Ectodermal cell (in vitro differentiated cells): Measurements from ENCODE around the gene XYLB.
A peak's percentile ranks its signal among the peaks of the same experiment; 100 is the strongest.
"Not testable (repeated sequence)": the region's sequence is repeated elsewhere in the genome, so short reads cannot be mapped to it uniquely, and the experiment has no call there.

Experiments used
- H3K27ac ChIP-seq: 2 replicates; pipeline ENCODE4 v1.7.0; 2013; ENCODE audit warnings: mild to moderate bottlenecking, low read depth, low read length; ENCODE audit not compliant: insufficient read depth, poor library complexity, severe bottlenecking
- H3K27me3 ChIP-seq: 2 replicates; pipeline ENCODE4 v1.7.0; 2013; ENCODE audit warnings: mild to moderate bottlenecking, low read length; ENCODE audit not compliant: insufficient read depth, control insufficient read depth, poor library complexity, severe bottlenecking
- H3K36me3 ChIP-seq: one replicate; pipeline ENCODE4 v1.7.0; 2013; ENCODE audit warnings: low read length; ENCODE audit not compliant: control insufficient read depth, insufficient read depth
- H3K4me1 ChIP-seq: one replicate; pipeline ENCODE4 v1.7.0; 2013; ENCODE audit warnings: low read length; ENCODE audit not compliant: control insufficient read depth, insufficient read depth
- H3K4me3 ChIP-seq: 2 replicates; pipeline ENCODE4 v1.7.0; 2013; ENCODE audit warnings: low read depth, low read length, control low read depth; ENCODE audit not compliant: insufficient read depth
- H3K9me3 ChIP-seq: 2 replicates; pipeline ENCODE4 v1.7.0; 2013; ENCODE audit warnings: mild to moderate bottlenecking, low read length, moderate library complexity; ENCODE audit not compliant: control insufficient read depth
- WGBS, 2 experiments: methylation state at CpG; one replicate each; pipeline ENCODE4 v1.1.7; 2013; ENCODE audit warnings: missing lambda C conversion rate in 2 of 2; 5-methylcytosine and 5-hydroxymethylcytosine counted together

XYLB gene

DNA sequence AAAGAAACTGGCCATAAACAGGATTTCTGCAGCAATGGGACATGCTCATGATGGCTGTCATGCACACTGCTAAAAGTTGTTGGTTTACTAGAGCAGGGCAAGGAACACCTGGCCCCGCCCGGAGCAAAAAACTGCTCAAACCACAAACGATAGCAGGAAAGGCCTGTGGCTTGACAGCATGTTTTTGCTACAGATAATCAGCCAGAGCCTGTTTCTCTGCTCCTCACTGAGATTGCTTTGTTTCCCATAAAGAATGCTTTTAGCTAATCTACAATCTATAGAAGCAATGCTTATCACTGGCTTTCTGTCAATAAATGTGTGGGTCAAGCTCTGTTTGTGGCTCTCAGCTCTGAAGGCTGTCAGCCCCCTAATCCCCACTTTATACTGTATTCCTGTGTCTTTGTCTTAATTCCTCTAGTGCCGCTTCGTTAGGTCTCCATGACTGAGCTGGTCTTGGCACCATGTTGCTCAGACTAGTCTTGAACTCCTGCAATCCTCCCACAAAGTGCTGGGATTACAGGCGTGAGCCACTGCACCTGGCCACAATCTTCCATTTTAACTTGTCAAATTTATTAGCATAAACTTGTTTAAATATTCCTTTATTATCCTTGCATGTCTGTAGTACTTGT lies 80.3 kb downstream of the XYLB start:
- H3K4me1 ChIP-seq, H3K27me3 ChIP-seq, H3K36me3 ChIP-seq, H3K27ac ChIP-seq, H3K9me3 ChIP-seq, H3K4me3 ChIP-seq: not testable (repeated sequence)
- WGBS, 2 experiments = 83 to 92% methylated on average over 6 of the region's 6 CpGs

DNA sequence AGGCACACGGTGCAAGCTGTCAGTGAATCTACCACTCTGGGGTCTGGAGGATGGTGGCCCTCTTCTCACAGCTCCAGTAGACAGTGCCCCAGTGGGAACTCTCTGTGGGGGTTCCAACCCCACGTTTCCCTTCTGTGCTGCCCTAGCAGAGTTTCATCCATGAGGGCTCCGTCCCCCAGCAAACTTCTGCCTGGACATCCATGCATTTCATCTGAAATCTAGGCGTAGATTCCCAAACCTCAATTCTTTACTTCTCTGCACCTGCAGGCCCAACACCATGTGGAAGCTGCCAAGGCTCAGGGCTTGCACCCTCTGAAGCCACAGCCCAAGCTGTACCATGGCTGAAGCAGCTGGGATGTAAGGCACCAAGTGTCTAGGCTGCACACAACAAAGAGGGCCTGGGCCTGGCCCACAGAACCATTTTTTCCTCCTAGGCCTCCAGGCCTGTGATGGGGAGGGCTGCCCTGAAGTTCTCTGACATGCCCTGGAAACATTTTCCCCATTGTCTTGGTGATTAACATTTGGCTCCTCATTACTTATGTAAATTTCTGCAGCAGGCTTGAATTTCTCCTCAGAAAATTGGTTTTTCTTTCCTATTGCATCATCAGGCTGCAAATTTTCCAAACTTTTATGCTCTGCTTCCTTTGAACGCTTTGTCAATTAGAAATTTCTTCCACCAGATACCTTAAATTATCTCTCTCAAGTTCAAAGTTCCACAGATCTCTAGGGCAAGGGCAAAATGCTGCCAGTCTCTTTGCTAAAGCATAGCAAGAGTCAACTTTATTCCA lies 86.5 kb downstream of the XYLB start:
- WGBS, 2 experiments = 89 to 91% methylated on average over 5 of the region's 5 CpGs
- not testable (repeated sequence) for H3K27ac ChIP-seq, H3K4me1 ChIP-seq, H3K4me3 ChIP-seq, H3K36me3 ChIP-seq, H3K9me3 ChIP-seq, H3K27me3 ChIP-seq

DNA sequence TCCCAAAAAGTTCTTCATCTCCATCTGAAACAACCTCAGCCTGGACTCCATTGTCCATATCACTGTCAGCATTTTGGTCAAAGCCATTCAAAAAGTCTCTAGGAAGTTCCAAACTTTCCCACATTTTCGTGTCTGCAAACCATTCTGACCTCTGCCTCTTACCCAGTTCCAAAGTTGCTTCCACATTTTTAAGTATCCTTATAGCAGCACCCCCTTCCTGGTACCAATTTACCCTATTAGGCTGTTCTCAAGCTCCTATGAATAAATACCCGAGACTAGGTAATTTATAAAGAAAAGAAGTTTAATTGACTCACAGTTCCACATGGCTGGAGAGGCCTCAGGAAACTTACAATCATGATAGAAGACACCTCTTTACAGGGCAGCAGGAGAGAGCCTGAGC lies 87.1 kb downstream of the XYLB start:
- not testable (repeated sequence) for H3K4me1 ChIP-seq, H3K9me3 ChIP-seq, H3K27me3 ChIP-seq, H3K4me3 ChIP-seq, H3K36me3 ChIP-seq, H3K27ac ChIP-seq
- 74 to 86% methylated on average over 2 of the region's 2 CpGs for WGBS, 2 experiments

DNA sequence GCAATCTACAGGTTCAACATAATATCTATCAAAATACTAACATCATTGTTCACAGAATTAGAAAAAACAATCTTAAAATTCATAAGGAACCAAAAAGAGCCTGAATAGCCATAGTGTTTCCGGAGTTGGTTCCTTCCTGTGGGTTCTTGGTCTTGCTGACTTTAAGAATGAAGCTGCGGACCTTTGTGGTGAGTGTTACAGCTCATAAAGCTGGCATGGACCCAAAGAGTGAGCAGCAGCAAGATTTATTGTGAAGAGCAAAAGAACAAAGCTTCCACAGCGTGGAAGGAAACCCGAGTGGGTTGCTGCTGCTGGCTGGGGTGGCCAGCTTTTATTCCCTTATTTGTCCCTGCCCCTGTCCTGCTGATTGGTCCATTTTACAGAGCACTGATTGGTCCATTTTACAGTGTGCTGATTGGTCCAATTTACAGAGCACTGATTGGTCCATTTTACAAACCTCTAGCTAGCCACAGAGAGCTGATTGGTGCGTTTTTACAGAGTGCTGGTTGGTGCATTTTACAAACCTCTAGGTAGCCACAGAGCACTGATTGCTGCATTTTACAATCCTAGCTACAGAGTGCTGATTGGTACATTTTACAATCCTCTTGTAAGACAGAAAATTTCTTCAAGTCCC lies 92.0 kb downstream of the XYLB start:
- not testable (repeated sequence) for H3K4me3 ChIP-seq, H3K27ac ChIP-seq, H3K9me3 ChIP-seq, H3K27me3 ChIP-seq, H3K4me1 ChIP-seq, H3K36me3 ChIP-seq
- WGBS, 2 experiments = 92% methylated on average over 5 of the region's 5 CpGs

DNA sequence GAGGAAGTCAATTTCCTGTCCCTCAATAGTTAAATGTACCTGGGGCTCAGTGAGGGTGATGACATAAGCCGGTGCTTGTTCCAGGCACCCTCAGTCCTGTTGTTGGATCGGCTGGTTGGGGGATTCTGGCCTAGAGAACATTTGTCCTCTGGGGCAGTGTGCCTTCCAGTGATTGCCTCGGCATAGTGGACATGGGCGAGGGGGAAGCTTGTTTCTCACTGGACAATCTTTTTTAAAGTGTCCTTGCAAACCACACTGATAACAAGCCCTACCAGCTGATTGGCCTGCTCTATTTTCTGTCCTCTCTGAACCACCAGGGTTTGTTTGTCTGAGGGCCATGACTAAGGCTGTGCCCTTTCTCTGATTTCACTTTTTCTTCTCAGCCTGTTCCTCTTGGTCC lies 96.6 kb downstream of the XYLB start:
- 77 to 86% methylated on average over 4 of the region's 4 CpGs for WGBS, 2 experiments
- not testable (repeated sequence) for H3K4me3 ChIP-seq, H3K27me3 ChIP-seq, H3K27ac ChIP-seq, H3K36me3 ChIP-seq, H3K4me1 ChIP-seq, H3K9me3 ChIP-seq

DNA sequence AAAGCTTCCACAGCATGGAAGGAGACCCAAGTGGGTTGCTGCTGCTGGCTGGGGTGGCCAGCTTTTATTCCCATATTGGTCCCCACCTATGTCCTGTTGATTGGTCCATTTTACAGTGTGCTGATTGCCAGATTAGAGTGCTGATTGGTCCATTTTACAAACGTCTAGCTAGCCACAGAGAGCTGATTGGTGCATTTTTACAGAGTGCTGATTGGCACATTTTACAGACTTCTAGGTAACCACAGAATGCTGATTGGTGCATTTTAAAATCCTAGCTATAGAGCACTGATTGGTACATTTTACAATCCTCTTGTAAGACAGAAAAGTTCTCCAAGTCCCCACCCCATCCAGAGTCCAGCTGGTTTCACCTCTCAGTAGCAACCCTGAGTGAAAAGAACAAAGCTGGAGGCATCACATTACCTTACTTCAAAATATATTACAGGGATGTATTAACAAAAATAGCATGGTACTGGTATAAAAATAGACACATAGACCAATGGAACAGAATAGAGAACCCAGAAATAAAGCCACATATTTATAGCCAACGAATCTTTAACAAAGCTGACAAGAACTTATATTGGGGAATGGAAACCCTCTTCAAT lies 99.6 kb downstream of the XYLB start:
- no peak overlapping the region for H3K27ac ChIP-seq
- H3K4me1 ChIP-seq = no peaks in the 10 kb centered on the region
- H3K4me3 ChIP-seq = no peak overlapping the region
- 88 to 89% methylated on average over 1 to 2 of the region's 2 CpGs for WGBS, 2 experiments
- H3K36me3 ChIP-seq = no peaks in the 10 kb centered on the region
- H3K9me3 ChIP-seq = no peaks in the 10 kb centered on the region
- H3K27me3 ChIP-seq = no peaks in the 10 kb centered on the region

DNA sequence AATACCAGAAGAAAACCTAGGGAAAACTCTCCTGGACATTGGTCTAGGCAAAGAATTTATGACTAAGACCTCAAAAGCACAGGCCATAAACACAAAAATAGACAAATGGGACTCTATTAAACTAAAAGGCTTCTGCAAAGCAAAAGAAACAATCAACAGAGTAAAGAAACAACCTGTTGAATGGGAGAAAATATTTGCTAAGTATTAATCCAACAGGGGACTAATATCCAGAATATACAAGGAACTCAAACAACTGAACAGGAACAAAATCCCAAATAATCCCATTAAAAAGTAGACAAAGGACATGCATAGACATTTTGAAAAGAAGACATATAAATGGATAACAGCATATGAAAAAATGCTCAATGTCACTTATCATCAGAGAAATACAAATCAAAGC lies 100.2 kb downstream of the XYLB start:
- no peaks in the 10 kb centered on the region for H3K27me3 ChIP-seq
- no peak overlapping the region for H3K27ac ChIP-seq

DNA sequence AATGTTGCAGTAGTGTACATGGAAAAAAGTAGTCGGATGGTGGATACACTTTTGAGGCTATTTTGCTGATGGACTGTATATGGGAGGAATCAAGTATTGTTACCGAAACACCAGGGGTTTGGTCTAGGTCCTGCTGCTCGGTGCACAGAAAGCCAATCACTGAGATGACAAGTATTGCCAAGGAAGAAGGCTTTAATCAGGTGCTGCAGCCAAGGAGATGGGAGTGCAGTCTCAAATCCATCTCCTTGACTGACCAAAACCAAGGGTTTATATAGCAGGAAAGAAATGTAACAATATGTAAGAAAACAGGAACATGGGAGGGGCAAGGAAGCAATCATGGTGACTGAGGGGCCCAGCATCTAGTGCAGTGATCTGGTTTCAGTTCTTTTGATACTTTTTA lies 104.3 kb downstream of the XYLB start:
- H3K27me3 ChIP-seq = no peaks in the 10 kb centered on the region
- H3K27ac ChIP-seq = no peak overlapping the region
- H3K9me3 ChIP-seq = no peaks in the 10 kb centered on the region
- peaks cover 2% of the 10 kb centered on the region for H3K4me1 ChIP-seq
- no peaks in the 10 kb centered on the region for H3K36me3 ChIP-seq
- H3K4me3 ChIP-seq = no peak overlapping the region
- WGBS, 2 experiments = 94 to 95% methylated on average over 3 of the region's 3 CpGs

More for the DNA sequence above, 100.2 kb downstream of the XYLB start:
- Histone ChIP-seq H3K4me3 (no peak overlapping the region), H3K4me1 (no peaks in the 10 kb centered on the region), H3K36me3 (no peaks in the 10 kb centered on the region), H3K9me3 (no peaks in the 10 kb centered on the region)

DNA sequence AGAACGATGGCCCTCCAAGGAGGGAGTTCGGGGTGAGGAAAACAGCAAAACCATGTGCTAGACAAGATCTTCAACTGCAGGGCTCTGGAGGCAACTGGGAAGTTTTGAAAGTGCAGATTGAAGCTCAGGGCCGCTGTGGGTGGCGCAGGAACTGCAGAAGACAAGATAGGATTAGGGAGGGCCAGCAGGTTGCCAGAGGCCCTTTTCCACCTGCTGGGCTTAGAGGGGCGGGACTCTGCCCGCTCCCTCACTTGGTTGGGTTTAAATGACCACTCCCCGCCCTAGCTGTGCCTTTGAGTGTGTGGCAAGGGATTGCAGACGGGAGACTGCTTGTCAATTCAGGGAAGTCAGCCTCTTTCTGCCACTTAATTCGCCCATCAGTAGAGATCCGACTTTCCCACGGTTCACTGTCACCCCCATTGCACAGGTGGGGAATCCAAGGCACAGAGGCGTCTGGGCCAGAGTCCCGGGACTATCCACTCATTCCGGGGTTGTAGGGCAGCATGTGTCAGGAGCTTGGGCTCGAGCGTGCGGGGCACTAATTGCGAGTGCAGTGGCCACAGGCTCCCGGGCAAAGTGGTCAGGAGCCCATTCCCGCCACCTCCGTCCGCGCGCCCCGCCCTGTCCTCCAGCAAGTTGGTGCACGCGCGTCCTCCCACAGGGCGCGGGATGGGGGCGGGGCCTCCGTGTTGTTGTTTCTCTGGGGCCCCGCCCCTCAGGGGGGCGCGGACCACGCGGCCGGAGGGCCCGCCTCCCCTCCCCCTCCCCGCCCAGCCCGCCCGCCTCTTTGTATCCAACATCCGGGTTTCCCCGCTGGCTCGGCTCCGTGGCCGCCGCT lies 106.7 kb downstream of the XYLB start, which contains the start of gene ACVR2B:
TSS of gene ACVR2B (plus strand) at position 816 of the 838 bp plus-strand sequence. CDS start 433 bp downstream, outside the sequence.
- Histone ChIP-seq H3K27ac (peak within 1 kb of the TSS; percentile 95), H3K36me3 (no peaks in the 10 kb centered on the region), H3K4me3 (peak within 1 kb of the TSS; percentile 94), H3K4me1 (peaks cover 10% of the 10 kb centered on the region), H3K9me3 (no peaks in the 10 kb centered on the region), H3K27me3 (no peaks in the 10 kb centered on the region)
- WGBS, 2 experiments = 1% methylated on average over 45 to 47 of the region's 48 CpGs

DNA sequence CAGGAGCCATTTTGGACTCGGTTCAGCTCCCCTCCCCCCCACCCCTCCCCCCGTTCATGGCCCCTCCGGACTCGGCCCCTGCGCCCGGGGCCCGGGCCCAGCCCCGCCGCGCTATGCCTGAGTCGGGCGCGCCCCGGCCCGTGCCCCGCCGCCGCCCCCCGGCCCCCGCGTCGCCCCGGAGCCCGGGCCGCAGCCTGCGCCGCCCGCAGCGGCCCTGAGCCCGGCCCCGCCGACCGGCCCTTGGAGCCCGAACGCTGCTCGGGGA lies 107.3 kb downstream of the XYLB start:
- Histone ChIP-seq H3K27me3 (no peaks in the 10 kb centered on the region), H3K36me3 (no peaks in the 10 kb centered on the region), H3K4me3 (peak overlapping the region; percentile 94), H3K27ac (peak overlapping the region; percentile 95), H3K9me3 (no peaks in the 10 kb centered on the region), H3K4me1 (peaks cover 10% of the 10 kb centered on the region)
- WGBS, 2 experiments = 0 to 1% methylated on average over 35 of the region's 36 CpGs
